GM21619 (cell line): ENCODE data around the gene ZEB1.
A peak's percentile ranks its signal among the peaks of the same experiment; 100 is the strongest.
"Not testable (repeated sequence)": the region's sequence is repeated elsewhere in the genome, so short reads cannot be mapped to it uniquely, and the experiment has no call there.

Source experiments
- ATAC-seq: cut with Tn5 transposase; IDR thresholded peaks from one replicate; pipeline ENCODE4 v1.9.1; 2021; ENCODE audit not compliant: unreplicated experiment

The ZEB1 gene

GRCh38 chr10:31363696-31364095 lies 44.7 kb downstream of the ZEB1 start:
- ATAC-seq = not testable (repeated sequence)

- ATAC-seq = not testable (repeated sequence)
These were observed 45.2 kb downstream of the ZEB1 start for GRCh38 chr10:31364238-31364637.

- no peak for ATAC-seq
These were observed 47.7 kb downstream of the ZEB1 start for GRCh38 chr10:31366703-31367102.

GRCh38 chr10:31368724-31369123 lies 49.7 kb downstream of the ZEB1 start:
- no peak for ATAC-seq

GRCh38 chr10:31372439-31372838 lies 53.4 kb downstream of the ZEB1 start:
- no peak for ATAC-seq

- ATAC-seq = no peak
These were observed 55.2 kb downstream of the ZEB1 start for GRCh38 chr10:31374146-31374696.

- ATAC-seq = no peak
These were observed 62.2 kb downstream of the ZEB1 start for GRCh38 chr10:31381171-31381570.

GRCh38 chr10:31381766-31382316 lies 62.8 kb downstream of the ZEB1 start:
- ATAC-seq = no peak

- ATAC-seq = peak; percentile 98
These were observed 65.0 kb downstream of the ZEB1 start for GRCh38 chr10:31383810-31384588.

- ATAC-seq = peak; percentile 16
These were observed 65.6 kb downstream of the ZEB1 start for GRCh38 chr10:31384589-31384949.

- no peak for ATAC-seq
These were observed 71.8 kb downstream of the ZEB1 start for GRCh38 chr10:31390804-31391203.

- no peak for ATAC-seq
These were observed 74.8 kb downstream of the ZEB1 start for GRCh38 chr10:31393844-31394243.

GRCh38 chr10:31395695-31396094 lies 76.7 kb downstream of the ZEB1 start:
- no peak for ATAC-seq

- no peak for ATAC-seq
These were observed 77.4 kb downstream of the ZEB1 start for GRCh38 chr10:31396376-31396775.

GRCh38 chr10:31397852-31398251 lies 78.8 kb downstream of the ZEB1 start:
- no peak for ATAC-seq

GRCh38 chr10:31399171-31399570 lies 80.2 kb downstream of the ZEB1 start:
- no peak for ATAC-seq

GRCh38 chr10:31399631-31400030 lies 80.6 kb downstream of the ZEB1 start:
- ATAC-seq = no peak

GRCh38 chr10:31401287-31401686 lies 82.3 kb downstream of the ZEB1 start:
- no peak for ATAC-seq

GRCh38 chr10:31404640-31405039 lies 85.6 kb downstream of the ZEB1 start:
- ATAC-seq = no peak

- not testable (repeated sequence) for ATAC-seq
These were observed 86.8 kb downstream of the ZEB1 start for GRCh38 chr10:31405829-31406228.

GRCh38 chr10:31412397-31412796 lies 93.4 kb downstream of the ZEB1 start:
- ATAC-seq = not testable (repeated sequence)

- no peak for ATAC-seq
These were observed 94.3 kb downstream of the ZEB1 start for GRCh38 chr10:31413325-31413724.
